ENCODE data around the gene LEMD1.
A peak's percentile ranks its signal among the peaks of the same experiment; 100 is the strongest.
"Not testable (repeated sequence)": the region's sequence is repeated elsewhere in the genome, so short reads cannot be mapped to it uniquely, and the experiment has no call there.

LEMD1 gene

DNA sequence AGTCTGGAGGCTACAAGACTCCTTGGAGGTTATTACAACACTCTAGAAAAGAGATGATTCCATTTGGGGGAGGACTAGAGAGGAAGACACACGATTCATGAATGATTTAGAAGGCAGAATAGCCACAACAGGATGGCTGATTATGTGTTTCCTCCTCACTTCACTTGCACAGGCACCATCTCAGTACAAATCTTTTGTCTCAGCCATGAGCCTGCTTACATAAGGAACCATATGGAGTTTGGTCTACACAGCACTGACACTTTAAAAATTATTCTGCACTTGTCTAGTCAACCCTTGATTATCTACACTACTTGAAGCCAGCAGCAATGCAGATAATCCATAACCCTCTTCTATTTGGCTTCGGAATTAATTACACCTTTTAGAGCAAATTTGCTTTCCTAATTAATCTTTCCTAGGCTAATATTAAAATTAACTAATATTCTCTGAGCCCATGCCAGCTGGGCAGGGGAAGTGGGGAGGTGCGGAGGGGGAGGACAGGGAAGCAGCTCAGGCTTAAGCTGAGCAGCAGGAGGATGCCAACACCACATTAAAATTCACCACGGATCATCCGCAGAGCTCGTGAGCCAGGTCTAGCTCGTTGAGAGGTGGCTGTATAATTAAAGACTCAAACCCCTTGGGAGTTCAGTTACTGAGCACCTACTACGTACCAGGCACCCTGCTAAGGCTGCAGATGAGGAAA, 3.2 kb upstream of the LEMD1 start:
- DNase-seq = no peak

DNA sequence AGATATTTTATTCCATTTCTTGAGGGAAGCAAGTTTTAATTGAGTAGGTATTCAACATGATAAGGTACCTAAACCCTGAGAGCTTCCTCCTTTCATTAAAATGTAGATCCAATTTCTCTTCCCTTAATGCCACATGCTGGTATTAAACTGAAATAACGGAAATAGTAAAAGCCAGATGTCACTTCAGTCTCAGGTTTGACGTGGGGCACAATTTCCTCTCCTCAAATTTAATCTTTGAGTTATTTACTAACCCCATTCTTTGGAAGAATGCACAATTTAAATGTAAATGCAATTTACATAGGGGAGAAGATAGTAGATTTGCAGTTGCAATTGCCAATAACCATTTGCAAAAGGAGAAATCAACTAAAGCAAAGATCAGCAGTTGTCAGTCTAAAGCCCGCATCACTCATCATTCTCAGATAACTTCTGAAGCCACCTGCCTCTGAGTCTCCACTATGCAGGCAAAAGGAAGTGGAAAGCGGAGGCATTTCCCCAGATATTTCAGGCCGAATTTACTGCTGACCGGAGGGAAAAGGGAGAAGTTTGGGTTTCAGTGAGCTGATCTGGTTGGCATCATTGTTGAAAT, 2.1 kb upstream of the LEMD1 start:
- no peak for DNase-seq

DNA sequence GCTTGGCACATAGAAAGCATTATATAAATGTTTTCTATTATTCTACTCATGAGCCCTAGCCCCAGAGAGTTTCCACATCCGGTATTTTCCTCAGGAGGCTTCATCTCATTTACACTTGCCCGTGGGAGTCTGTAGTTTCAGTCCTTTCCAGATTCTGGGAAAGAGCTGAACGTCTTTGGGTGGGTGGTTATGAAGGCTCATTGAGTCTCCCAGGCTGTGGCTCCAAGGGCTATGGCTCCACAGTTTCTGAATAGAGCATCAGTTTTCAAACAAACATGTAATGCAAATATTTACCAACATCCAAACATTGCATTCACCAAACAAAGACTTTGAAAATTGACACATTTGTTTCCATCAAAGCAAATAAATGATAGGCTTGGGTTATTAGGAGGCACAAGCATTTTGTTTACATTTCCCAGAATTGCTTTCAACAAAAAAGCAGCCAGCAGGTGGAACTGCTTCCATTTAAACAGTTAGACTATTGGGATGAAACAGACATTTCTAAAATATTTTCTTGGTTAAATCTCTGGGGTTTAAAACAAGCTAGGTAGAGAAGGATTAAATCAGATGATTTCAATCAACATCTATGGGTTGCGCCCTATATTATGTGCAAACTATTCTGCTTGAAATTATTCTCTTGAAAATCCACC, 1.3 kb upstream of the LEMD1 start:
- no peak for DNase-seq

GRCh38 chr1:205420938-205421337, 918 bp downstream of the LEMD1 start:
- no peak for DNase-seq

- no peak for DNase-seq
Measured at GRCh38 chr1:205417870-205418635, 3.8 kb downstream of the LEMD1 start.

DNA sequence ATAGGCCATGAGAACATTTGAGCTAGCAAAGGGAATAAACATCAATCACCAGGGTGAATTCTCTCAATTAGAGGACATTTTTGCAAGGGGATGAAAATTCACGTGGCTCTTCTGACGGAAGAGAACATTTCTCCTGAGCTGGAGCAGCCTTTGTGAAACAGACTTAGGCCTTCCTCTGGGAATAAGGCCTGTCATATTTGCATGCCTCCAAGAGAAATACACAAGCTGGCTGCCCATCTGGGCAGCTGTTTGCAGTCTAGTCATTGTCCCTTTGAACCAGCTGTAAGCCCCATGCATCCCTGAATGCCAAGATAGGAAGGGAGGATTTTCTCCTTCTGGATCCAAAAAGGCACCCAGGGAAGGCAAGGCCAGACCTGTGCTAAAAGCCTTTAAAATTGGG, 5.5 kb downstream of the LEMD1 start:
- no peak for DNase-seq

DNA sequence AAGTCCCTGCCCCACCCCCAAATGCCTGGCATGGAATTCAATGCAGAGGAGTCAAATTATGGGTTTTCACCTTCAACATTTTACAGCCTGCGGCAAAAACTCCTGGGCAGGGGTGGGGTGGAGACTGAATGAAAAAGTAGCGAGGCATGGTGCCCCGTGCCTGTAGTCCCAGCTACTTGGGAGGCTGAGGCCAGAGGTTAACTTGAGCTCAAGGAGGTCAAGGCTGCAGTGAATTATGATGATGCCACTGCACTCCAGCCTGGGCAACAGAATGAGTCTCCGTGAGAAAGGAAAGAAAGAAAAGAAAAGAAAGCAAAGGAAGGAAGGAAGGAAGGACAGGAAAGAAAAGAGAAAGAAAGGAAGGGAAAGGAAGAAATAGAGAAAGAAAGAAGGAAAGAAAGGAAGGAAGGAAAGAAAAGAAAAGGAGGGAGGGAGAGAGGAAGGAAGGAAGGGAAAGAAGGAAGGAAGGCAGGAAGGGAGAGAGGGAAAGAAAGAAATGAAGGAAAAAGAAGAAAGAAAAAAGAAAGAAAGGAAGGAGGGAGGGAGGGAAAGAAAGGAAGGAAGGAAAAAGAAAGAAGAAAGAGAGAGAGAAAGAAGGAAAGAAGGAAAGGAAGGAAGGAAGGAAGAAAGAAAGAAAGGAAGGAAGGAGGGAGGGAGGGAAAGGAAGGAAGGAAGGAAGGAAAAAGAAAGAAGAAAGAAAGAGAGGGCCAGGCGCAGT, 11.1 kb downstream of the LEMD1 start:
- no peak for DNase-seq

- no peak for DNase-seq
Measured at GRCh38 chr1:205407970-205408369, 13.9 kb downstream of the LEMD1 start.

GRCh38 chr1:205406252-205406651, 15.6 kb downstream of the LEMD1 start:
- peak; percentile 22 for DNase-seq

DNA sequence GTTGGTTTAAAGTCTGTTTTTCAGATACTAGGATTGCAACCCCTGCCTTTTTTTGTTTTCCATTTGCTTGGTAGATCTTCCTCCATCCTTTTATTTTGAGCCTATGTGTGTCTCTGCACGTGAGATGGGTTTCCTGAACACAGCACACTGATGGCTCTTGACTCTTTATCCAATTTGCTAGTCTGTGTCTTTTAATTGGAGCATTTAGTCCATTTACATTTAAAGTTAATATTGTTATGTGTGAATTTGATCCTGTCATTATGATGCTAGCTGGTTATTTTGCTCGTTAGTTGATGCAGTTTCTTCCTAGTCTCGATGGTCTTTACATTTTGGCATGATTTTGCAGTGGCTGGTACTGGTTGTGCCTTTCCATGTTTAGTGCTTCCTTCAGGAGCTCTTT, 17.4 kb downstream of the LEMD1 start:
- not testable (repeated sequence) for DNase-seq

GRCh38 chr1:205398586-205398985, 23.3 kb downstream of the LEMD1 start:
- DNase-seq = no peak

- peak; percentile 58 for DNase-seq
Measured at GRCh38 chr1:205396967-205397616, 24.8 kb downstream of the LEMD1 start.

- DNase-seq = no peak
Measured at GRCh38 chr1:205395616-205396015, 26.2 kb downstream of the LEMD1 start.

GRCh38 chr1:205392650-205393049, 29.2 kb downstream of the LEMD1 start:
- DNase-seq = no peak

DNA sequence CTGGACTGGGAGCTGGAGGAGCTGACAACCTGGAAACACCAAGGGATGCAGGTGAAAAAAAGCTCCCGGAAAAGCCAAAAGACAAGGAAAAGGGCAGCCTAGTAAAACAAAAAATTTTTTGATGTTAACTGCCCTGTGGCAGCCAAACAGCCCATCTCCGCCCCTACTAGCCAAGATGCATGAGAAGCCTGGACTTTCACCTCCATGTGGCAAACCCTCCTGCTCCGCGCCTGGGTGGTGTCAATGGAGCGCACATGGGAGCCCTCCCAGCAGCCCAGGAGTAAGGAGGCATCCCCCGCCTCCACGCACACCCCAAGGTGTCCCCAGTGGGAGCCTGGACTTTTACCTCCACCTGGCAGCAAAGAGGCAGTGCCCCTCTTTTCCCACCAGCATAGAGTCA, 30.5 kb downstream of the LEMD1 start:
- no peak for DNase-seq

GRCh38 chr1:205387845-205388244, 34.0 kb downstream of the LEMD1 start:
- DNase-seq = no peak

- DNase-seq = not testable (repeated sequence)
Measured at GRCh38 chr1:205382990-205383389, 38.9 kb downstream of the LEMD1 start.

GRCh38 chr1:205382561-205382960, 39.3 kb downstream of the LEMD1 start:
- DNase-seq = no peak

DNA sequence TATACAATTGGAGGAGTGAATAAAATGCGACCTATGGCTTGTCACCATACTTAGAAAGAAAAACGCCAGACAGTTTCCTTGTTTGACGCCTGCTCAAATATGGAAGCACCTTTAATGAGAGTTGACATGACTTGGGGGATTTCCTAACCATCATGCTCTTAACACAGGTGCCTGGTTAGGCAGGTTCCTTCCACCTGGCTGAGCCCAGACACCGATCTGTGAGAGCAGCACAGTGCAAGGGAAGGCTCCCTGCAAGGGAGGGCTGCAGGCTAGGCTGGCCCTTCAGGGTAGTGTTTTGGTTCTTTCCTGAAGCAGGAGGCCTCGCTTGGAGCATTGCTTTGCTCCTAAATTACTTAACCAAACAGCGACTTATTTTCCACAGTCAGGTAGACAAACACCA, 40.6 kb downstream of the LEMD1 start:
- no peak for DNase-seq

DNA sequence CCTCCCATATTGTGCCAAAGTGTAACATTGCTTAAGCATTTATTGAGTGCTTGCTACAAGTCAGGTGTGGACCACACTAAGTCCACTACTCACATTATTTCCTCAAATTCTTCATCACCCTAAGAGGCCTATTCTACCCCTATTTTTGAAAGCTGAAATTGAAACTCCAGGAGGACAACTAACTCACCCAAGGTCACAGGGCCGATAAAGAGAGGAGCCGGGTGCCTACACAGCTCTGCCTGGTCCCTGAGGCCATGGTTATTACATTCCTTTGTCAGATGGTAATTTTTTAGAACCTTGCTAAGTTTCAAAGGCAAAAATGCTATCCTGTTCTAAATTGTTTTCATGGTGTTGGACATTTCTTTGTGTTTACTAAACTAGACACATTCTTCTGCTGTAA, 41.0 kb downstream of the LEMD1 start:
- no peak for DNase-seq

- no peak for DNase-seq
Measured at GRCh38 chr1:205379056-205379455, 42.8 kb downstream of the LEMD1 start.

DNA sequence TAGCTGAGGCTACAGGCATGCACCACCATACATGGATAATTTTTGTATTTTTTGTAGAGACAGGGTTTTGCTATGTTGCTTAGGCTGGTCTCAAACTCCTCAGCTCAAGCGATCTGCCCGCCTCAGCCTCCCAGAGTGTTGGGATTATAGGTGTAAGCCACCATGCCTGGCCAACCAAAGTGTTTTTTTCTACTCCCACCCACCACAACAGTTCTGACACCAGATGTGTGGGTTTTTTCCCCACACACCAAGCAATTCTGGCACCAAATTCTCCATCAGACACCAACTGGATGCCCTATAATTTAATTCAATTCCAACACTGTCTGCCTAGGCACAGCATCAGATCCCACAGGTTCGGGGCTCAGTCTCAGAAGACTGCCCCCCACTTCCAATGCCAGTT, 44.5 kb downstream of the LEMD1 start:
- no peak for DNase-seq

Data from CD4-positive, alpha-beta T cell treated with Interleukin-17A for 1 hour (primary cell).